BLaER1 treated with 17β-estradiol and CSF1 and Interleukin-3, amounts not matched to agents 10 nM and 100 nM (cell line): ENCODE data around the gene RERE.

Experiments used
- H3K27ac ChIP-seq, 11 experiments: shearing (Covaris generic); formaldehyde crosslinking; 2 replicates each; pipeline ENCODE4 v1.8.1; 2022
- H3K27me3 ChIP-seq, 11 experiments: shearing (Covaris generic); formaldehyde crosslinking; 2 replicates each; pipeline ENCODE4 v1.8.1; 2022
- H3K36me3 ChIP-seq, 11 experiments: shearing (Covaris generic); formaldehyde crosslinking; 2 replicates each; pipeline ENCODE4 v1.8.1; 2022
- H3K4me1 ChIP-seq, 10 experiments: shearing (Covaris generic); formaldehyde crosslinking; 2 replicates each; pipeline ENCODE4 v1.8.1; 2022
- H3K4me2 ChIP-seq, 11 experiments: shearing (Covaris generic); formaldehyde crosslinking; 2 replicates each; pipeline ENCODE4 v1.8.1; 2022
- H3K4me3 ChIP-seq, 10 experiments: shearing (Covaris generic); formaldehyde crosslinking; 2 replicates each; pipeline ENCODE4 v1.8.1; 2022
- H3K9ac ChIP-seq, 11 experiments: shearing (Covaris generic); formaldehyde crosslinking; 2 replicates each; pipeline ENCODE4 v1.8.1; 2022
- H3K9me3 ChIP-seq, 11 experiments: shearing (Covaris generic); formaldehyde crosslinking; replicated peaks in 1 of 11; 2 replicates each; pipeline ENCODE4 v1.8.1; 2022
- H4K20me1 ChIP-seq, 11 experiments: shearing (Covaris generic); formaldehyde crosslinking; 2 replicates each; pipeline ENCODE4 v1.8.1; 2022
- Cebpa-rat ChIP-seq, 11 experiments: shearing (Covaris generic); IDR thresholded peaks; 2 replicates each; pipeline ENCODE4 v1.8.1; 2022

Gene RERE

DNA sequence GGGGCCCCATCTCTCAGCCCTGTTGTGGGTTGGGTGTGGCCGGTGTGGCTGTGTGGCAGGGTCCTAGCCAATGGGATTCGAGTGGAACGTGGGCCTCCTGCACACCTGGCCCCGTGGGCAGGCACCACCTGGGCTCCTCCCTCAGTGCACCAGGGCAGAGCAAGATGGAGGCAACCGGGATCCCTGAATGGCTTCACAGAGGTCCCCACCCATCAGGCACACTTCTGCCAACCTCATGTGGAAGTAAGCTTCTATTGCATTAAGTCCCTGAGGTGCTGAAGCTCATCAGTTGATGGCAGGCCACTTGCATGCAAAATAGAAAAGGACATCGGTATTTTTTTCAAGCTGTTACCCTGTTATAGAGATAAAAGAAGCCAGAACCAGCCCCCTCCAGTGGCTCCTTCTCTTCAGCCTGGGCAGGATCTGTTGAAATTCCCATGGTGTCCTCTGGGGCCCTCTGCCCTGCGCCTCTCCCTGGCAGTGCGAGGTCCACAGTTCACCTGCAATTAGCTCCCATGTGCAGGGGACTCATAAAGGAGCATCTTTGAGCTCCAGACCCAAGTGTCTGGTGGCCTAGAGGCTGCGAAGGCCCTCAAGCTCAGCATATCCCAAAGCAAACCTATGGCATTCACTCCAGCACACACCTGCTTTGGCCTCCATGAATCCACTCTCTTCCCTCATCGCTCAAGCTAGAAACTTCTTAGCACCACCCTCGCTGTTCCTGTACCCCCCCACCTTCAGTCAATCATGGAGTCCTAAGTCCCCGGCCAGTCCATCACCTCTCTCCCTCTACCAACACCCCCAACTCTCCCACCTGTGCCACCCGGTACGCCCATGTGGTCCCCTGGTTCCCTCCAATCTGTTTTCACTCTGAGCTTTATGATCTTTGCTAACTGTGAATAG lies 501.6 kb downstream of the RERE start:
- H3K27me3 ChIP-seq, result peaks cover 5 to 26% (median 17%) of the 10 kb centered on the region in 11 experiments; a peak in 18 of 22 replicates
- TF ChIP-seq Cebpa-rat (IDR thresholded peaks at IDR 0.05), result no peak

DNA sequence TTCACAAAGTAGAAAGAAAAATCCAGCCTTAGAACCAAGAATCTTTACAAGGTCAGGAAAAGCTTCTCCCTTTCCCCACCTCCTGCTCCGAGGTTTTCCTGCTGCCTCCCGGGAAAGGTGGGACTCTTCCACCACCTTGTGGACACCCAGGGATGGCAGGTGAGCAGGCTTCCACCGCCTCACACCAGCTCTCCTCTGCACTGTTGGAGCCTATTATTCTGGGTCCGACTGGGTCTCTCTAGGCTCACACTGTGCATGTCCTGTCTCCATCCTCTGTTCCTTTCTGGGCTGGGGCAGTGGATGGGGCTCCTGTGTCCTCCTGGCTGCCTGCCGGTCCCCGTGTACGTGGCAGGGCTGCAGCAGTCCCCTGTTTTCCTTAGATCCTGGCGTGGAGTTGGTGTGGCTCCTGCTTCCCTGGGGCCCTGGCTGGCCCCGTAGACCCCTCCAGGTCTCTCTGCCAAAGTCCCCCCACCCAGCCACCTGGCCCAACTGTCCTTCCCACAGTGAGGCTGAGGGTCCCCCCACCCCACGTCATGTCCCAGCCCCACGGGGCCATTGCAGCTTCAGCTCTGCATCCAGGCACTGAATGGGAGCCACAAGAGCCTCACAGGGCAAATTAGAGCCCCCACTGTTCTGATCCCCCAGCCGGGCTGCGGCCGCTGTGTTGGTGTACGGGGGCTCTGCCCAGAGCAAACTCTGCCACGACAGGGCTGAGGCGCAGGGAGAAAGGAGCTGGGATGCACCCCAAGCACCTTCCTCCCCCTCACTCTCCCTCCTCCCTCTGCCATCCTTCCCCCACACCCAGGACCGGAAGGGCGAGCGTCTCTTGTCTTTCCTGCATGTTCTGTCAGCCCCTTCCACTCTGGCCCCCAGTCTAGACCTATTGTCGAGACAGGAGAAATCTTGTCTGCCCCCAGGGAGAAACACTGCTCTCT lies 502.8 kb downstream of the RERE start:
- H3K9ac ChIP-seq, result peak overlapping the region in 1 of 11 experiments; percentile 16; a peak in 2 of 22 replicates

More for the DNA sequence above, 501.6 kb downstream of the RERE start:
- H3K9ac ChIP-seq, result no peak overlapping the region
- peaks cover 0 to 7% (median 0%) of the 10 kb centered on the region in 11 experiments; a peak in 1 of 22 replicates for H3K9me3 ChIP-seq
- H3K4me1 ChIP-seq, result peaks cover 23 to 31% (median 29%) of the 10 kb centered on the region in 10 experiments
- H3K27ac ChIP-seq, result no peak overlapping the region
- H3K4me2 ChIP-seq, result peak overlapping the region; percentile 40 to 81 (median 59); a peak in 21 of 22 replicates
- H3K4me3 ChIP-seq, result no peak overlapping the region
- H4K20me1 ChIP-seq, result peaks cover 0 to 12% (median 0%) of the 10 kb centered on the region in 11 experiments; a peak in 3 of 22 replicates
- H3K36me3 ChIP-seq, result no peaks in the 10 kb centered on the region

DNA sequence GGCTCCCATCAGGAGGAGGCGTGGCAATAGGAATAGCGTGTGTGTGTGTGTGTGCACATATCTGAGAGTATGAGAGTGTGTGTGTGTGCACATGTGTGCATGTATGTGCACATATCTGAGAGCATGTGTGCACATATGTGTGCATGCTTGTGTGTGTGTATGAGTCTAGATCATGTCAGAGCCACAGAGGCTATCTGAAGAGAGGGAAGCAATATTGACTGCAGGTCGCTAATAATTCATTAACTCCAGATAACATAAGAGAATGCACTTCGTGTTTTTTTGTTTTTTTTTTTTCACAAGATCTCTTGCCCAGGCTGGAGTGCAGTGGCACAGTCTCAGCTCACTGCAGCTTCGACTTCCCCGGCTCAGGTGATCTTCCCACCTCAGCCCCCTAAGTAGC lies 504.2 kb downstream of the RERE start:
- H3K4me1 ChIP-seq, result peaks cover 17 to 26% (median 23%) of the 10 kb centered on the region in 10 experiments
- no peak overlapping the region for H3K4me2 ChIP-seq
- TF ChIP-seq Cebpa-rat (IDR thresholded peaks at IDR 0.05), result no peak
- no peaks in the 10 kb centered on the region for H3K36me3 ChIP-seq
- H3K9ac ChIP-seq, result no peak overlapping the region
- H3K27ac ChIP-seq, result no peak overlapping the region
- H4K20me1 ChIP-seq, result peaks cover 0 to 12% (median 0%) of the 10 kb centered on the region in 11 experiments; a peak in 3 of 22 replicates
- H3K4me3 ChIP-seq, result no peak overlapping the region
- peaks cover 0 to 7% (median 0%) of the 10 kb centered on the region in 11 experiments; a peak in 1 of 22 replicates for H3K9me3 ChIP-seq
- peaks cover 3 to 22% (median 12%) of the 10 kb centered on the region in 11 experiments; a peak in 18 of 22 replicates for H3K27me3 ChIP-seq

More for the DNA sequence above, 502.8 kb downstream of the RERE start:
- Histone ChIP-seq H3K9me3 (peaks cover 0 to 7% (median 0%) of the 10 kb centered on the region in 11 experiments; a peak in 1 of 22 replicates), H3K27me3 (peaks cover 5 to 26% (median 17%) of the 10 kb centered on the region in 11 experiments; a peak in 18 of 22 replicates), H4K20me1 (peaks cover 0 to 12% (median 0%) of the 10 kb centered on the region in 11 experiments; a peak in 3 of 22 replicates), H3K4me2 (peak overlapping the region; percentile 40 to 81 (median 59)), H3K36me3 (no peaks in the 10 kb centered on the region), H3K4me3 (no peak overlapping the region), H3K27ac (no peak overlapping the region), H3K4me1 (peaks cover 23 to 31% (median 29%) of the 10 kb centered on the region in 10 experiments)
- no peak for TF ChIP-seq Cebpa-rat (IDR thresholded peaks at IDR 0.05)

DNA sequence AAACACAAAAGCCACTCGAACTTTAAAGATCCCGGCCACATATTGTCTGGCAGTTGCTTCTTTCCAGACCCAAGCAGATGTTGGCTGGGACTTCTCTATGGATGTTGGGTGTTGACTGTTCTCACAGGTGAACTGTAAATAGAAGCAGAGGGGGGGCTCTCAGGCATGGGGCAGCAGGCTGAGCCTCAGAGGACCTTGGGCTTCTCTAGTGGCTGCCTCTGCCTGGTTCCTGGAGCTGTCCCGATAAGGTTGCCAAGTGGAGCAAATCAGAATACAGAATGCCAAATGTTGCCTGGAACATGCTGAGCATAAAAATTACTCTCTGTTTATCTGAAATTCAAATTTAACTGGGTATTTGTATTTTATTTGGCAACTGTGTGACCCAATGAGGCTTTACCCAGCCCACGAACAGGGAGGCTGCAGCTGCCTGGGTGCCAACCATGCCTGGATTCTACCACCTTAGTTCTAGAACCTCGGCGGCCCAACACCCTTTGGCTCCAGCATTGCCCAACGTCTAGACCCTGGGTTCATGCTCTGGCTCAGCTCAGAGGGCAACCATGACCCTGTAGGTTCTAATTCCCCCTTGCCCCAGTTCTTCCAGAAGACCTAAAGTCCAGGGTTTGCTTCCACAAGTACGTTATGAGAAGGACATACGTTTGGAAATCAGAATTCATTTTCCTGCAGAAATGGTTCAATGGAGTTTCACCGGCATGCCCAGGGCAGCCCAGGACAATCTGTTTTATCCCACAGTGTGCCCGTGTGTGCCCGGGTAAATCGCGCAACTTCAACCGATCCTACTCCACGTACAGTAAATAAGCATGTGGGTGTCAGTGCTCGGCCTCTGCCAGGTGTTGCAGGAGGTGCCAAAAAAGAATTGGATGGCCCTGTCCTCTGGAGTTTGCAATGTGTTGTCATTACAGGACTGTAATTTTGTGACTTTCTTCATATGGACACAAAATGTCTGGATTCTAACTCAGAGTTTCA lies 504.9 kb downstream of the RERE start:
- TF ChIP-seq Cebpa-rat (IDR thresholded peaks at IDR 0.05), result no peak
- Histone ChIP-seq H3K9ac (no peak overlapping the region), H4K20me1 (peaks cover 0 to 11% (median 0%) of the 10 kb centered on the region in 11 experiments; a peak in 3 of 22 replicates), H3K4me1 (peaks cover 14 to 19% (median 17%) of the 10 kb centered on the region in 10 experiments), H3K4me2 (no peak overlapping the region), H3K4me3 (no peak overlapping the region), H3K27me3 (peaks cover 0 to 15% (median 5%) of the 10 kb centered on the region in 11 experiments; a peak in 14 of 22 replicates), H3K36me3 (no peaks in the 10 kb centered on the region), H3K9me3 (peaks cover 0 to 7% (median 0%) of the 10 kb centered on the region in 11 experiments; a peak in 1 of 22 replicates), H3K27ac (no peak overlapping the region)

DNA sequence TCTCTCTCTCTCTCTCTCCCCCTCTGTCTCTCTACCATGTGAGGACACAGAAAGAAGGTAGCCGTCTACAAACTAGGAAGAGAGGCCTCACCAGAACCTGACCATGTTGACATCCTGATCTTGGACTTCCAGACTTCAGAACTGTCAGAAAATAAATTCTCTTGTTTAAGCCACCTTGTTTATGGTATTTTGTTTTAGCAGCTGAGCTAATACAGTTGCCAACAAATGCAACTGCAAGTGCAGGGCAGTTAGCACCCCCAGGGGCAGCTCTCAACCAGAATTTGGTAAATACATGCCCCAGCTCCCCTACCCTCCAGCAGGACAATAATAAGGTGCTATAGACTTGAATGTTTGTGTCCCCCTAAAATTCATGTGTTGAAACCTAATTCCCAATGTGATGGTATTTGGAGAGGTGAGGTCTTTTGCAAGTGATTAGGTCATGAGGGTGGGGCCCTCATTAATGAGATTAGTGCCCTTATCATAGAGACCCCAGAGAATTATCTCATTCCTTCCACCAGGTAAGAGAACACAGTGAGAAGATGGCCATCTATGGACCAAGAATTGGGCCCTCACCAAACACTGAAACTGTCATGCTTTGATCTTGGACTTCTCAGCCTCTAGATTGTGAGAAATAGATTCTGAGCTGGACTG lies 506.2 kb downstream of the RERE start:
- peaks cover 0 to 6% (median 0%) of the 10 kb centered on the region in 11 experiments; a peak in 1 of 22 replicates for H3K27me3 ChIP-seq
- no peak overlapping the region for H3K27ac ChIP-seq
- H3K9me3 ChIP-seq, result peaks cover 0 to 7% (median 0%) of the 10 kb centered on the region in 11 experiments; a peak in 1 of 22 replicates
- no peak overlapping the region for H3K9ac ChIP-seq
- no peaks in the 10 kb centered on the region for H3K36me3 ChIP-seq
- H3K4me1 ChIP-seq, result peaks cover 13 to 29% (median 16%) of the 10 kb centered on the region in 10 experiments
- TF ChIP-seq Cebpa-rat (IDR thresholded peaks at IDR 0.05), result no peak
- H4K20me1 ChIP-seq, result no peaks in the 10 kb centered on the region; a peak in 2 of 22 replicates
- no peak overlapping the region for H3K4me3 ChIP-seq
- no peak overlapping the region for H3K4me2 ChIP-seq

DNA sequence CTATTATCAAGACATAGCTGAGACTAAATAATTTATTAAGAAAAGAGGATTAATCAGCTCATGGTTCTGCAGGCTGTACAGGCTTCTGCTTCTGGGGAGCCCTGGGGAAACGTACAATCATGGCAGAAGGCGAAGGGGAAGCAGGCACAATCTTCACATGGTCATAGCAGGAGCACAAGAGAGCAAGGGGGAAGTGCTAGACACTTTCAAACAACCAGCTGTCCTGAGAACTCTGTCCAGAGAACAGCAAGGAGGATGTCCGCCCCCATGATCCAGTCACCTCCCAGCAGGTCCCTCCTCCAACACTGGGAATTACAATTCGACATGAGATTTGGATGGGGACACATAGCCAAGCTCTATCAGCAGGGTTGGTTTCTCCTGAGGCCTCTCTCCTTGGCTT lies 509.8 kb downstream of the RERE start:
- Histone ChIP-seq H3K4me2 (peak overlapping the region in 1 of 11 experiments; percentile 11; a peak in 3 of 22 replicates), H3K9me3 (peaks cover 0 to 7% (median 0%) of the 10 kb centered on the region in 11 experiments; a peak in 1 of 22 replicates), H3K27me3 (no peaks in the 10 kb centered on the region), H3K36me3 (no peaks in the 10 kb centered on the region), H3K4me1 (peaks cover 0 to 18% (median 0%) of the 10 kb centered on the region in 10 experiments; a peak in 2 of 20 replicates), H4K20me1 (no peaks in the 10 kb centered on the region; a peak in 1 of 22 replicates), H3K9ac (no peak overlapping the region), H3K4me3 (no peak overlapping the region), H3K27ac (no peak overlapping the region)
- no peak for TF ChIP-seq Cebpa-rat (IDR thresholded peaks at IDR 0.05)

DNA sequence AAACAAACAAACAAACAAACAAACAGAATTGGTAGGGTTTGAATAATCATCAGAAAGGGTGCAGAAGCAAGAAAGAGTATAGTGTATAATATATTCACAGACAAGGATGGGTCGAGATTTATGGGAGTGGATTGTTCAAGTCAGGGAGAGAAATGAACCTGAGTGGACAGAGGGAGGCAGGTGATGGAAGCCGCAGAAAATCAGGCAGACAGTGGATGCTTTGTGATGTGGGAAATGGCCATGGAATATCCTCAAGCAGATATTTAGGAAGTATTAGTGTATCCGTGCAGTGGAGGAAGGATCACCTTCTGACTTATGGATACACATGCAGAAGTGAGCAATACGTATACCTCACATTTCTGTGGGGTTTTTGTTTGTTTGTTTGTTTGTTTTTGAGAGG lies 513.6 kb downstream of the RERE start:
- no peaks in the 10 kb centered on the region; a peak in 1 of 22 replicates for H4K20me1 ChIP-seq
- peaks cover 0 to 18% (median 0%) of the 10 kb centered on the region in 10 experiments; a peak in 2 of 20 replicates for H3K4me1 ChIP-seq
- no peak overlapping the region for H3K27ac ChIP-seq
- no peak overlapping the region for H3K4me2 ChIP-seq
- no peaks in the 10 kb centered on the region for H3K27me3 ChIP-seq
- no peaks in the 10 kb centered on the region for H3K9me3 ChIP-seq
- no peak for TF ChIP-seq Cebpa-rat (IDR thresholded peaks at IDR 0.05)
- H3K9ac ChIP-seq, result no peak overlapping the region
- no peaks in the 10 kb centered on the region for H3K36me3 ChIP-seq
- no peak overlapping the region for H3K4me3 ChIP-seq
